Measurements from ENCODE around the gene RAF1. TPM values are rescaled to one million over a fixed set of nuclear protein-coding genes. Genes with fewer than 3 reads are reported as not detected.

RAF1 gene
- total and polyA plus RNA-seq, 2 of the 8 experiments (the other 6 are each of a cell fraction or from before 2014, with no cell fraction given): 103 to 118 TPM

DNA sequence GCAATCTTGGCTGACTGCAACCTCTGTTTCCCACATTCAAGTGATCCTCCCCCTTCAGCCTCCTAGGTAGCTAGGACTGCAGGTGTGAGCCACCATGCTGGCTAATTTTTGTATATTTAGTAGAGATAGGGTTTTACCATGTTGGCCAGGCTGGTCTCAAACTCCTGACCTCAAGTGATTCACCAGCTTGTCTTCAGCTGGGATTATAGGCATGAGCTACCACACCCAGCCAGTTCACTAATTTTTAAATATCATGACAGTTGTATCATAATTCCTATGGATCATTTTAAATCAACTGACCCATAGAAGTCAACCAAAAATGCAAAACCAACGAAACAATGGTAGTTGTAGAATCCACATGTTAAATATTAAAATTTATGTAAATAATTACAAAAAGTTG lies 35.1 kb downstream of the RAF1 start:
- H2BK120ac ChIP-seq (replicated peaks; ENCODE audit: low read depth, low read length): no peak overlapping the region
- no peak overlapping the region for H4K5ac ChIP-seq (ENCODE audit: insufficient read length, low read depth, low read length)
- peaks cover 7 to 97% of the 10 kb centered on the region in 2 experiments; a peak in 3 of 4 replicates for H3K79me2 ChIP-seq (ENCODE audit: control insufficient read depth in 1 of 2, insufficient read depth in 2 of 2, low read length in 2 of 2)
- H2AFZ ChIP-seq (ENCODE audit: low read length): no peak overlapping the region
- H4K91ac ChIP-seq (replicated peaks; ENCODE audit: insufficient read length, low read length): no peak overlapping the region
- H2BK12ac ChIP-seq (ENCODE audit: low read depth, low read length): no peak overlapping the region
- no peak overlapping the region for H3K23ac ChIP-seq (ENCODE audit: insufficient read length)
- no peak overlapping the region for H3K4me2 ChIP-seq (ENCODE audit: insufficient read depth in 1 of 2, low read depth in 2 of 2, low read length in 2 of 2)
- no peaks in the 10 kb centered on the region for H3K36me3 ChIP-seq (ENCODE audit: control insufficient read depth in 2 of 4, insufficient read depth in 4 of 4, low read length in 3 of 4)
- no peak for TF ChIP-seq CBX8 (IDR thresholded peaks at IDR 0.05; ENCODE audit: borderline replicate concordance, low read depth, low read length)
- no peak for TF ChIP-seq HDAC6 (IDR thresholded peaks at IDR 0.05; ENCODE audit: low read depth, low read length)
- TF ChIP-seq GABPA (IDR thresholded peaks at IDR 0.05; ENCODE audit: borderline replicate concordance, insufficient read depth, low read length): no peak
- no peak for TF ChIP-seq SUZ12 (IDR thresholded peaks at IDR 0.05; ENCODE audit: low read length)
- no peak for TF ChIP-seq RBBP5 (IDR thresholded peaks at IDR 0.05; ENCODE audit: borderline replicate concordance, low read depth, low read length)
- TF ChIP-seq JUND (IDR thresholded peaks at IDR 0.05; ENCODE audit: low read length): no peak
- TF ChIP-seq TCF12 (IDR thresholded peaks at IDR 0.05; ENCODE audit: low read depth, low read length): no peak
- no peak for TF ChIP-seq RXRA (IDR thresholded peaks at IDR 0.05; ENCODE audit: insufficient read depth, low read depth, low read length)
- no peak for TF ChIP-seq CTBP2 (IDR thresholded peaks at IDR 0.05; ENCODE audit: borderline replicate concordance, insufficient read depth, insufficient read length, low read length)
- H4K8ac ChIP-seq (ENCODE audit: extremely low read depth, insufficient read depth, low read length): no peak overlapping the region
- no peaks in the 10 kb centered on the region for H3K23me2 ChIP-seq (ENCODE audit: low read depth, low read length)
- H3K14ac ChIP-seq (ENCODE audit: insufficient read length): no peak overlapping the region
- no peak overlapping the region for H2AK5ac ChIP-seq (ENCODE audit: low read depth, low read length)
- ChIA-PET CTCF (ENCODE audit: partially characterized antibody) (interaction anchor here (0.9 kb wide), 1 partner anchor 13 kb away, joined by 3 read pairs; no protein-coding TSS in a partner anchor), POLR2A (ENCODE audit: partially characterized antibody) (no interaction called here)
- H3K18ac ChIP-seq (ENCODE audit: extremely low read depth, low read length): no peak overlapping the region
- no peak for FAIRE-seq
- DNase-seq (ENCODE audit: low read depth in 1 of 2, low spot score in 2 of 2): no peak
- no peak overlapping the region for H2BK5ac ChIP-seq (ENCODE audit: low read depth, low read length)
- H3K4ac ChIP-seq (replicated peaks; ENCODE audit: insufficient read length, low read depth, low read length): no peak overlapping the region
- H3K56ac ChIP-seq (replicated peaks; ENCODE audit: insufficient read length, low read depth, low read length): no peak overlapping the region
- H2BK15ac ChIP-seq (ENCODE audit: low read length): no peak overlapping the region
- H3K9me3 ChIP-seq (ENCODE audit: insufficient read depth in 2 of 2, low read depth in 1 of 2, low read length in 1 of 2): no peaks in the 10 kb centered on the region
- no peaks in the 10 kb centered on the region for H3K27me3 ChIP-seq (replicated peaks in 1 of 4; ENCODE audit: control insufficient read depth in 3 of 4, extremely low read depth in 1 of 4, insufficient read depth in 3 of 4, low read length in 3 of 4)
- no peak overlapping the region for H3K4me3 ChIP-seq (ENCODE audit: extremely low read depth in 1 of 4, insufficient read depth in 2 of 4, low read depth in 3 of 4, low read length in 4 of 4)
- peaks cover 0 to 5% (median 0%) of the 10 kb centered on the region in 4 experiments; a peak in 3 of 7 replicates for H3K4me1 ChIP-seq (replicated peaks in 1 of 4; ENCODE audit: control insufficient read depth in 3 of 4, insufficient read depth in 4 of 4, low read length in 3 of 4)
- peaks cover 3% of the 10 kb centered on the region for H3K79me1 ChIP-seq (ENCODE audit: low read depth, low read length)
- no peak overlapping the region for H2BK20ac ChIP-seq (ENCODE audit: low read length)
- WGBS, 2 experiments (ENCODE audit: extremely low coverage in 1 of 2, insufficient coverage in 1 of 2, insufficient read length in 1 of 2, insufficient replicate concordance in 2 of 2, low coverage in 1 of 2, low lambda C conversion rate in 2 of 2, missing lambda C conversion rate in 1 of 2): 93% methylated on average over 1 of the region's 1 CpG; no CpG with 5 or more reads in 1 of the 2 experiments
- H3K27ac ChIP-seq (ENCODE audit: low read depth, low read length): no peak overlapping the region
- H4K20me1 ChIP-seq (replicated peaks in 1 of 2; ENCODE audit: control insufficient read depth in 1 of 2, insufficient read depth in 2 of 2, low read length in 2 of 2): peaks cover 12 to 22% of the 10 kb centered on the region in 2 experiments
- no peak overlapping the region for H3K9ac ChIP-seq (replicated peaks in 1 of 4; ENCODE audit: extremely low read depth in 1 of 4, low read depth in 3 of 4, low read length in 3 of 4)
